Astrocyte (in vitro differentiated cells and primary cell): ENCODE results near the gene BTRC. TPM values are rescaled to one million over a fixed set of nuclear protein-coding genes. Genes with fewer than 3 reads are reported as not detected.

Source experiments
- DNase-seq: peaks from one replicate; pipeline ENCODE4 v3.0.0-alpha.2; 2010; ENCODE audit warnings: low read depth
- FAIRE-seq: peaks from 2 replicates; lab custom pipeline; 2011; peaks lifted over from hg19 to GRCh38; lab: Jason Lieb, UNC
- H2AFZ ChIP-seq: 2 replicates; pipeline ENCODE4 v1.6.0; 2012; ENCODE audit warnings: low read depth, low read length, inconsistent platforms
- H3K27ac ChIP-seq: 2 replicates; pipeline ENCODE4 v1.5.1; 2011; ENCODE audit warnings: low read depth, low read length, inconsistent platforms
- H3K27me3 ChIP-seq: 2 replicates; pipeline ENCODE4 v1.6.0; 2011; ENCODE audit warnings: low read length, inconsistent platforms; ENCODE audit not compliant: insufficient read depth
- H3K36me3 ChIP-seq: 2 replicates; pipeline ENCODE4 v1.5.1; 2011; ENCODE audit warnings: low read length, inconsistent platforms; ENCODE audit not compliant: insufficient read depth
- H3K4me1 ChIP-seq: 2 replicates; pipeline ENCODE4 v1.5.1; 2011; ENCODE audit warnings: low read length, inconsistent platforms; ENCODE audit not compliant: insufficient read depth
- H3K4me2 ChIP-seq: 2 replicates; pipeline ENCODE4 v1.6.0; 2012; ENCODE audit warnings: low read length, inconsistent platforms
- H3K4me3 ChIP-seq: 2 replicates; pipeline ENCODE4 v1.5.1; 2011; ENCODE audit warnings: low read depth, mild to moderate bottlenecking, low read length, inconsistent platforms; ENCODE audit not compliant: insufficient read depth
- H3K79me2 ChIP-seq: 2 replicates; pipeline ENCODE4 v1.6.0; 2012; ENCODE audit warnings: mild to moderate bottlenecking, low read length, inconsistent platforms; ENCODE audit not compliant: insufficient read depth
- H3K9ac ChIP-seq: 2 replicates; pipeline ENCODE4 v1.6.0; 2012; ENCODE audit warnings: mild to moderate bottlenecking, low read length, inconsistent platforms
- H3K9me3 ChIP-seq: 2 replicates; pipeline ENCODE4 v1.5.1; 2012; ENCODE audit warnings: low read depth, mild to moderate bottlenecking, low read length, inconsistent platforms; ENCODE audit not compliant: insufficient read depth
- H4K20me1 ChIP-seq: 2 replicates; pipeline ENCODE4 v1.6.0; 2012; ENCODE audit warnings: low read length, inconsistent platforms; ENCODE audit not compliant: insufficient read depth
- H3K27ac Mint-ChIP-seq: one replicate; pipeline ENCODE4 v1.8.0; 2021; ENCODE audit warnings: mild to moderate bottlenecking, mixed read lengths; ENCODE audit not compliant: unreplicated experiment
- H3K27me3 Mint-ChIP-seq: one replicate; pipeline ENCODE4 v1.8.0; 2021; ENCODE audit warnings: low read depth, mixed read lengths; ENCODE audit not compliant: unreplicated experiment
- H3K36me3 Mint-ChIP-seq: one replicate; pipeline ENCODE4 v1.8.0; 2021; ENCODE audit warnings: low read depth, mixed read lengths; ENCODE audit not compliant: unreplicated experiment
- H3K4me1 Mint-ChIP-seq: one replicate; pipeline ENCODE4 v1.8.0; 2021; ENCODE audit warnings: low read depth, mixed read lengths; ENCODE audit not compliant: unreplicated experiment
- H3K4me3 Mint-ChIP-seq: one replicate; pipeline ENCODE4 v1.8.0; 2021; ENCODE audit warnings: mild to moderate bottlenecking, moderate library complexity, mixed read lengths; ENCODE audit not compliant: unreplicated experiment
- H3K9me3 Mint-ChIP-seq: one replicate; pipeline ENCODE4 v1.8.0; 2021; ENCODE audit warnings: mild to moderate bottlenecking, mixed read lengths; ENCODE audit not compliant: unreplicated experiment
- CTCF ChIP-seq: IDR thresholded peaks from 2 replicates; pipeline ENCODE4 v1.5.1; 2011; ENCODE audit warnings: low read depth, mild to moderate bottlenecking, inconsistent platforms, low read length, moderate library complexity; ENCODE audit not compliant: insufficient read depth
- EZH2 ChIP-seq: IDR thresholded peaks from 2 replicates; pipeline ENCODE4 v1.6.1; 2012; ENCODE audit warnings: mild to moderate bottlenecking, low read length, inconsistent platforms; ENCODE audit not compliant: insufficient read depth
- total RNA-seq: library from RNA; stranded (reverse); gene quantifications from 2 replicates; pipeline ENCODE4 v1.2.1, GENCODE V29; 2021

BTRC gene
- total RNA-seq, 1 donor from 2014 or later = 33.3 TPM

DNA sequence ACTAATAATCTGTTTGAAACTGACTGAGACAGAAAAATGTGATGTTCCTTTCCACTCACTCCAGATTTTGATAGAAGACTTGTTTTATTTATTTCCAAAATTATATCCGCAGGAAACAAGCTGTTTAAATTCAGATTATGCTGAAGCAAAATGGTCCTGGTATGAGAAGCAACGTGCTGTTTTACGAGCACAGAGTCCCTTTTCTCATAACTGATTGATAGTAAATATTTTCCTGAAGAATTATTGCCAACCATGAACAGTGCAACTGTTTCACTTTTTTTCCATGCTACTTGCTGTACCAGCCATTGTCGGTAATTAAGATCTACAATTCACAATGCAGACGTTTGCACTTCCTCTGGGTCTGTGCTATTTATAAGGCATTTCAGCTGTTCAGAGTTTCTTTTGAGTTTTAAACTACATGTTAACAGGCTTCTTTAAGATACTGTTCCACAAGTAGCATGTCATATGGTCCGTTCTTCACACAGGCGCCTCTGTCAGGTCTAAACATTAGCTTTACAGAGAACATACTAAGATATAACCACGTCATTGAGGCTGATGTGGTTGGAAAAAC is 130.3 kb downstream of the BTRC start:
- no peak for DNase-seq
- peaks cover 26% of the 10 kb centered on the region for H4K20me1 ChIP-seq
- no peak overlapping the region for H3K4me3 ChIP-seq
- H3K4me1 ChIP-seq = no peaks in the 10 kb centered on the region
- Mint-ChIP-seq H3K27me3 (no peaks in the 10 kb centered on the region), H3K4me3 (no peak overlapping the region), H3K9me3 (no peaks in the 10 kb centered on the region), H3K4me1 (peaks cover under 1% of the 10 kb centered on the region), H3K27ac (no peak overlapping the region), H3K36me3 (peaks cover 3% of the 10 kb centered on the region)
- no peaks in the 10 kb centered on the region for H3K36me3 ChIP-seq
- H3K9me3 ChIP-seq = no peaks in the 10 kb centered on the region
- H3K9ac ChIP-seq = no peak overlapping the region
- H2AFZ ChIP-seq = no peak overlapping the region
- no peak for FAIRE-seq
- H3K79me2 ChIP-seq = peaks cover 3% of the 10 kb centered on the region
- no peak for TF ChIP-seq EZH2
- no peak for TF ChIP-seq CTCF
- H3K4me2 ChIP-seq = no peak overlapping the region
- peaks cover 15% of the 10 kb centered on the region for H3K27me3 ChIP-seq
- no peak overlapping the region for H3K27ac ChIP-seq

DNA sequence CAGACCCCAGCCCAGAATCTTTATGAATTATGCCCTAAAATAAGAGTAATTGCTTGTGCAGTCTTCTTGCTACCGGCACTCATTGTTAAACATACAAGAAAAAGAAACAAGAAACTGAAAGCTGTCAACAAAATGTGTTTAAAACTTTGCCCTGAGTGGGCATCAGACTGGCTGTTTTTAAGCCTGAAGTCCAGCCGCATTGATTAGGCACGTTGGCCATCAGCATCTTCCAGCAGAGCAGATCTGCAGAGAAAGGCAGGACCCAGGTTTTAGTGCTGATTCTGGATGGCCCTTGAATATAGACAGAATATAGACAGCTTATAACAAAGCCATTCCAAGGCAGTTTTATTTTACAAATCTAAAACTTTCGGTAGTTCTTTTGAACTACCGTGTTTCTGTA is 131.2 kb downstream of the BTRC start:
- Histone ChIP-seq H3K4me3 (no peak overlapping the region), H3K79me2 (peaks cover 3% of the 10 kb centered on the region), H3K27me3 (peaks cover 15% of the 10 kb centered on the region), H4K20me1 (peaks cover 26% of the 10 kb centered on the region), H3K9me3 (no peaks in the 10 kb centered on the region), H3K4me1 (no peaks in the 10 kb centered on the region), H3K4me2 (no peak overlapping the region), H3K9ac (no peak overlapping the region), H2AFZ (no peak overlapping the region), H3K36me3 (no peaks in the 10 kb centered on the region), H3K27ac (no peak overlapping the region)
- Mint-ChIP-seq H3K27me3 (no peaks in the 10 kb centered on the region), H3K4me1 (peaks cover 2% of the 10 kb centered on the region), H3K27ac (no peak overlapping the region), H3K9me3 (no peaks in the 10 kb centered on the region), H3K36me3 (peaks cover 3% of the 10 kb centered on the region), H3K4me3 (no peak overlapping the region)
- no peak for TF ChIP-seq EZH2
- TF ChIP-seq CTCF = no peak
- FAIRE-seq (no peak), DNase-seq (no peak)

DNA sequence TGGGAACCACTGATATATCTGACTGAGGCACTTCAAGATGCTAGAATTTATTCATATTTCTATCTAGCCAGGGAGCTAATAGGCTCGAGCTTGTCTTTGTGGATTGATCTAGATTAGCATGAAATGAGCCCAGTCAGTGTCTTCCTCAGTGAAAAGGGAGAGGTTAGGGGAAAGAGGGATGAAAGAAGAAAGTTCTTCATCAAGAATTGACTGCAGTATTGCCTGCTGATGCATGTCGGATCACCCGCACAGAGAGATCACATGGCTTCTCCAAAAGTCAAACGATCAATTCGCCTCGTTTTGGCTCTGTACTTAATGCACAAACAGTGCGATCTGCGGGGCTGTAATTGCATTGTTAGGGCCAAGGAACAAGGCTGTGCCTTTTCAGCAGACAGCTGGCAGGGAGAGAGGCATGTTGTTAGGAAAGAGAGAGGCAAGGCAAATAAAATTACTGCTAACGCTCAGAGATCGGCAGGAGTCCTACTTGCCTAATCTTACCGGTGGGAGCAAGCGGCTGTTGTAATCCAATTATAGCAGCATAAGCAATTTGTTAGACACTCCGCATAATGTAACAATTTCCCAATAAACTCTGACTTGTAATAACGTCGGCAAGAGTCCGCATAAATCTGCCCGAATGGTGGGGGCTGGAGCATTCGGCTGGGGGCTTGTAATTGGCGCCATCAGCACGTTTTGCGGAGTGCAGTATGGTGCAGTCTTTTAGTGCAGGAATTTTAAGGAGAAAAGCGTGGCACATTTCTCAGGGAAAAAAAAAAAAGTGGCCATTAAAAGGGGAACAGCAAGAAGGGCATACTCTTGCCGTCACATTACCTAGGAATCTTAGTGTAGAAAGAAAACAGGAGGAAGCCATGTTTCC is 132.0 kb downstream of the BTRC start:
- Histone ChIP-seq H3K4me2 (peak overlapping the region; percentile 54), H3K27me3 (peaks cover 15% of the 10 kb centered on the region), H3K27ac (no peak overlapping the region), H3K9ac (no peak overlapping the region), H4K20me1 (peaks cover 29% of the 10 kb centered on the region), H3K36me3 (no peaks in the 10 kb centered on the region), H3K4me3 (no peak overlapping the region), H2AFZ (no peak overlapping the region), H3K9me3 (no peaks in the 10 kb centered on the region), H3K79me2 (peaks cover 3% of the 10 kb centered on the region), H3K4me1 (no peaks in the 10 kb centered on the region)
- Mint-ChIP-seq H3K9me3 (no peaks in the 10 kb centered on the region), H3K36me3 (peaks cover 5% of the 10 kb centered on the region), H3K27ac (no peak overlapping the region), H3K4me3 (peak overlapping the region; percentile 40), H3K4me1 (peaks cover 2% of the 10 kb centered on the region), H3K27me3 (no peaks in the 10 kb centered on the region)
- DNase-seq (no peak), FAIRE-seq (no peak)
- TF ChIP-seq CTCF (no peak), EZH2 (no peak)
